ENCODE results near the gene ACTL6B.
"Not testable (repeated sequence)": the region's sequence is repeated elsewhere in the genome, so short reads cannot be mapped to it uniquely, and the experiment has no call there.

ACTL6B gene

DNA sequence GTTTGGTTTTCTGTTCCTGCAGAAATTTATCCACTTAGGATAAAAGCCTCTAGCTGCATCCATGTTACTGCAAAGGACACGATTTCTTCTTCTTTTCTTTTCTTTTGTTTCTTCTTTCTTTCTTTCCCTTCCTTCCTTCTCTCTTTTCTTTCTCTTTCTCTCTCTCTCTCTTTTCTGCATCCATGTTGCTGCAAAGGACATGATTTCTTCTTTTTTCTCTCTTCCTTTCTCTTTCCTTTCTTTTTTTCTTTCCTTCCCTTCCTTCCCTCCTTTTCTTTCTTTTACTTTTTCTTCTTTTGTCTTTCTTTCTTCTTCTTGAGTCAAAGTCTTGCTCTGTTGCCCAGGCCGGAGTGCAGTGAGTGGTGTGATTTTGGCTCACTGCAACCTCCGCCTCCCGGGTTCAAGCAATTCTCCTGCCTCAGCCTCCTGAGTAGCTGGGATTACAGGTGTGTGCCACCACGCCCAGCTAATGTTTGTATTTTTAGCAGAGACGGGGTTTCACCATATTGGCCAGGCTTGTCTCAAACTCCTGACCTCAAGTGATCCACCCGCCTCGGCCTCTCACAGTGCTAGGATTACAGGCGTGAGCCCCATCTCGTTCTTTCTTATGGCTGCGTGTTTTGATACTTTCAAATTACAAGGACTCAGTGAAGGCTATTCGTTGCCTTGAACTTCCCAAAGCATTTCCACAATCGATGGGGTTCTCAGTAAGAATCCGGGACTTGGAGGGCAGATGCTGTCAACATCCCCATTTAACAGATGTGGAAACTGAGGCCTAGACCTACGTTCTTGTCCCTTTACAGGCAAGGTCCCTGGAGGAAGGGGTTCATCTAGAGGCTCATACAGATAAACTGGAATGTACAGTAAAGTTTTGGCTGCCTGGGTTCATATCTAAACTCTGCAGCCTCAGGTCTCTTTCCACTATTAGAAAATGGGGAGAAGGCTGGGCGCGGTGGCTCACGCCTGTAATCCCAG lies 15.4 kb upstream of the ACTL6B start:
- DNase-seq (ENCODE audit: low read depth): no peak

DNA sequence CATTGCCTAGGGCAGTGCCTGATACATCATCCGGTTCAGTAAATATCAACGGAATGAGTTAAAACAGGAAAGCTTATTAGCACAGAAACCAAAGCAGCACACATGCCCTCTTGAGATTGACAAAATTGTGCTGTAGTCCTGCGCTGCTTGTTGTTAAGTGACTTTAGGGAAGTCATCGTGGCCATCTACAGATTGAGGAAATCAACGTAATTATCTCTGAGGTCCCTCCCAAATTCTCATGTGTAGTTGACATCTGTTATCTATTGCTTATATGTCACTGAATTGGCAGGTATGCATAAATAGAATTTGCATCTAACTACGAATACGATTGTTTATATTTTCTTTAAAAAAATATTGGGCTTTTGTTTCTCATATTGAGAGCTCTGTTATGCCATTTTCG lies 13.8 kb upstream of the ACTL6B start:
- DNase-seq (ENCODE audit: low read depth): no peak

DNA sequence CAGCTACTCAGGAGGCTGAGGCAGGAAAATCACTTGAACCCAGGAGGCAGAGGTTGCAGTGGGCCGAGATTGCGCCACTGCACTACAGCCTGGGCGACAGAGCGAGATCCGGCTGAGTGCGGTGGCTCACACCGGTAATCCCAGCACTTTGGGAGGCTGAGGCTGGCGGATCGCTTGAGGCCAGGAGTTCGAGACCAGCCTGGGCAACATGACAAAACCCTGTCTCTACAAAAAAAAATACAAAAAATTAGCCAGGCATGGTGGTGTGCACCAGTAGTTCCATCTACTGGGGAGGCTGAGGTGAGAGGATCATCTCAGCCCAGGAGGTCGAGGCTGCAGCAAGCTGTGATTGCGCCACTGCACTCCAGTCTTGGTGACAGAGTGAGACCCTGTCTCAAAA lies 12.9 kb upstream of the ACTL6B start:
- not testable (repeated sequence) for DNase-seq (ENCODE audit: low read depth)

DNA sequence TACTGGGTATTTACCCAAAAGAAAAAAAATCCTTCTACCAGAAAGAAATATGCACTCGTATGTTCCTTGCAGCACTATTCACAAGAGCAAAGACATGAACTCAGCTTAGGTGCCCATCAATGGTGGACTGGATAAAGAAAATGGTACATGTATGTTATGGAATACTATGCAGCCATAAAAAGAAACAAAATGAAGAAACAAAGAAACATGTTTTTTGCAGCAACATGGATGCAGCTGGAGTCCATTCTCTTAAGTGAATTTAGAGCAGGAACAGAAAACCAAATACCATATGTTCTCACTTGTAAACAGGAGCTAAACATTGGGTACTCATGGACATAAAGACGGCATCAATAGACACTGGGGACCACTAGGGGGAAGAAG lies 11.8 kb upstream of the ACTL6B start:
- DNase-seq (ENCODE audit: low read depth): no peak

DNA sequence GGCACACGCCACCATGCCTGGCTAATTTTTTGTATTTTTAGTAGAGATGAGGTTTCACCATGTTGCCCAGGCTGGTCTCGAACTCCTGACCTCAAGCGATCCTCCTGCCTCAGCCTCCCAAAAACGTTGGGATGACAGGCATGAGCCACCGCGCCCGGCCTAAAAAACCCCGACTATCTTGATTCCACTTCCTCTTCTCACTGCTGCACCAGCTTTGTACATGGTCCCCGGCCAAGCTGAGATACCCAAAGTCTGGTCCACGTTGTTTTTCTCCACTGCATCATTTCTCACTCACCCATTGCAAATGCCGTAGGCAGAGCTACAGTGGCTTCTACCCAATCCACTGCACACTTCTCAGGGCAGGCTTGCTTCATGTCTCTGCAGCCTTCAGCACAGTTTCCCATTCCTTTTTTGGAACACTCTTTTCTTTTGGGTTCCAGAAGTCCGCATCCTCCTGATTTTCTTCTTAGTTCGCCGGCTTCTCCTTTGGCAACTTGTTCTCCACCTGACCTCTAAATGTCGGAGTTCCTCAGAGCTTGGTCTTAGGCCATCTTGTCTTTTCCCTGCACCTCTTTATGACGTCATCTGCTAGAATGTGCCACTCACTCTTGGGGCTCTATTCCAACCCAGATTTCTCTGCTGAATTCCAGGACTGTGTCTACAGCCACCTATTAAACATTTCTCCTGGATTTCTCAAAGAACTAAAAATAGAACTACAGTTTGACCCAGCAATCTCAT lies 11.3 kb upstream of the ACTL6B start:
- no peak for DNase-seq (ENCODE audit: low read depth)

DNA sequence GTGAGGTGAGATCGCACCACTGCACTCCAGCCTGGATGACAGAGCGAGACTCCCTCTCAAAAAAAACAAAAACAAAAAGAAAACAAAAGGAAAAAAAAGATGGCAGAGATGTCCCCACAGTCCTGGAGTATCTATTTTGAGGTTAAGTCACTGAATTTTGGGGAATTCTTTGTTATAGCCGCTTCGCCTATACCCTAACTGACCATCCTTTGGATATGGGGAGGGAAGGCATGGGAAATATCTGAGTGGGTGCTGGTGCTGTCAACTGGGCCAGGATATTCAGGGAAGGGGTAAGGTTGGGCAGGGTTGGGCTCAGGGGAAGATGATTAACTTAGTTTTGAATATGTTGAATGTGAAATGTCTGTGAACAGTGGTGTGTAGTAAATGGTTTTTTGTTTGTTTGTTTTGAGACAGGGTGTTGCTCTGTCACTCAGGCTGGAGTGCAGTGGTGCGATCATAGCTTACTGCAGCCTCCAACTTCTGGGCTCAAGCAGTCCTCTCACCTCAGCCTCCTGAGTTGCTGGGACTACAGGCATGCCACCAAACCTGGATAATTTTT lies 9.0 kb upstream of the ACTL6B start:
- no peak for DNase-seq (ENCODE audit: low read depth)

DNA sequence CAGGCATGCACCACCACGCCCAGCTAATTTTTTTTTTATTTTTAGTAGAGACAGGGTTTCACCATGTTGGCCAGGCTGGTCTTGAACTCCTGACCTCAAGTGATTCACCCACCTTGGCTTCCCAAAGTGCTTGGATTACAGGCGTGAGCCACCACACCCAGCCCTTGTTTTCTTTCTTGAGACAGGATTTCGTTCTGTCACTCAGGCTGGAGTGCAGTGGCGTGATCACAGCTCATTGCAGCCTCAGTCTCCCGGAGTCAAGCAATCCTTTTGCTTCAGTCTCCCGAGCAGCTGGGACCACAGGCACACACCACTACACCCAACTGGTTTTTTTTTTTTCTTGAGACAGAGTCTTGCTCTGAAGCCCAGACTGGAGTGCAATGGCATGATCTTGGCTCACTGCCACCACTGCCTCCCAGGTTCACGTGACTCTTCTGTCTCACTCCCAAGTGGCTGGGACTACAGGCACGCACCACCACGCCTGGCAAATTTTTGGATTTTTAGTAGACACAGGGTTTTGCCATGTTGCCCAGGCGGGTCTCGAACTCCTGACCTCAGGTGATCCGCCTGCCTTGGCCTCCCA lies 6.0 kb upstream of the ACTL6B start:
- not testable (repeated sequence) for DNase-seq (ENCODE audit: low read depth)

DNA sequence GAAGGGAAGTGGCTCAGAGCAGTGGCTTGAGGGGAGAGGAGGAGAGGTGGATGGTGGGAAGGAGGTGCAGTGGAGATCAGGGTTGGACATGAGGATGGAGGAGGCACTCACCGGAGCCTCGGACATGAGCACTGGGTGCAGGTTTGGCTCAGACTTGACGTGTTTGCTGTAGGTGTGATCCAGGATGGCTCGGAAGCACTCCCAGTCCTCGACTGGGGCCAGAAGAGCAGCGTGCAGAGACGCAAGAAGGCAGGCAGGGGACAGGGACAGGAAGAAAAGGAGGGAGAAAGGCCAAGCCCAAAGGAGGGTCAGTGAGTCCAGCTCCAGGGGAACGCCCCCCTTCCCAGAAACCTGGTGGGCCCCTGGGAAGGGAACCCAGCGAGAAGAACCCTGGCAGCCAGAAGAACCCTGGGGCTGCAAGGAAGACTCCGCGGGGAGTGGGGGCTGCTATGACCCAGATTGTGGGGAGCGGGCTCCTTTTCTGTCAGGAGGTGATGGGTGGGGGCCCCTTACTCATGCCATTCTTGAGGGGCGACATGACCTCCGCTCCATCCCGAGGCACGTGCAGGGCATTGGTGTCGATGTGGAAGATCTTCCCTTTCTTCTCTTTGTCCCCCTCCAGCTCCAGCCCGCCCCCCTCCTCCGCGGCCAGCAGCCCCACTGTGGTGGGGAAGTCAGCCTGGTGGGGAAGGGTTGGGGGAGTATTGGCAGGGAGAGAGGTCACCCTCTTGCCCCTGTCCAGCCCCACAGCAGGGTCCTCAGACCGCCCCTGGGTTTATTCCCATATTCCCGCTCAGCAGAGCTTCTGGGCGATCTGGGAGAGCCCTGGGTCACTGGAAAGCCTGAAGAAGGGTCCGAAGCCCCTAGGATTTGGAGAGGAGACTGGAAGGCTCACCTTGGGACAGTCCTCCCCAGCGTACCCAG lies 1.1 kb downstream of the ACTL6B start:
- no peak for DNase-seq (ENCODE audit: low read depth)

DNA sequence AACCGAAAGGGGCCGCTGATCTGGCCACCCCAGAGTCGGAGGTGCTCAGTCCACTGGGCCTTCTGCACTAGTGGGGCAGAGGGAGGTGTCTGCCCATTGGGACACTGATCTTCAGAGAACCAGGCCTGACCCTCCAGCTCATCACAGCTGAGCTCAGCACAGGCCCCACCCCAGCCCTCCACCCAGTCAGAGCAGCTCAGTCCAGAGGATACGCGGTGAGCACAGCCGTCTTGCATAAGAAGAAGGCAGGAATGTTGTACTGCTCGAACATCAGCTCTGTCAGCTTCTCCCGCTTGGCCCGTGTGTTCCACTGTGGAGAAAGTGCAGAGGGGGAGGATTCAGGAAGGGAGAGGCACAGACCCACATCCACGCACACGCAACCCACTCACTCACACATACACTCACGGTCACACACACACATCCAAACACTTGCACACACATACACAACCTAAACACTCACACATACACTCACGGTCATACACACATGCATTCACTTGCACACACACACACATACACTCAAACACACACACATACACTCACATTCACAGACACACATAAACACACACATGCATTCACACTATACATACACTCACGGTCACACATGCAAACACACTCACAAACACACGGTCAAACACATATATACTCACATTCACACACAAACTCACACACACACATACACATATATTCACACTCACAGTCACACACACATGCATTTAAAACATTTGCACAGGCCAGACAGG lies 6.3 kb downstream of the ACTL6B start:
- DNase-seq (ENCODE audit: low read depth): no peak

DNA sequence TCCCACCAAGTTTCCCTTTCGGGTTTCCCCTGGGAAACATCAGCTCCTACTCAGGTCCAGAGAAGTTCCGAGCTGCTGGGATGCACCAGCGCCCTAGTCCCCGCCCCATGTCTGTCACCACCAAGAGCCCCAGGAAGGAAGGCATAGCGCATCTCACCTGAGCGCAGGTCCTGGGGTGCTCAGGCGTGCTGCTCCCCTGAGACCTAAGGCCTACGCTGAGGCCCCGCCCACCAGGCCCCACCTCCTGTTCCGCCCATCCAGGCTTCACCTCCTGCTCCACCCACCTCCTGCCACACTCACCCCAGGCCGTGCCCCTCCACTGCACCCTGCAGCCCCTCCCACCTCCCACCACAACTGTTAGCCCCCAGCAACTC lies 13.7 kb downstream of the ACTL6B start:
- DNase-seq (ENCODE audit: low read depth): peak; percentile 24

DNA sequence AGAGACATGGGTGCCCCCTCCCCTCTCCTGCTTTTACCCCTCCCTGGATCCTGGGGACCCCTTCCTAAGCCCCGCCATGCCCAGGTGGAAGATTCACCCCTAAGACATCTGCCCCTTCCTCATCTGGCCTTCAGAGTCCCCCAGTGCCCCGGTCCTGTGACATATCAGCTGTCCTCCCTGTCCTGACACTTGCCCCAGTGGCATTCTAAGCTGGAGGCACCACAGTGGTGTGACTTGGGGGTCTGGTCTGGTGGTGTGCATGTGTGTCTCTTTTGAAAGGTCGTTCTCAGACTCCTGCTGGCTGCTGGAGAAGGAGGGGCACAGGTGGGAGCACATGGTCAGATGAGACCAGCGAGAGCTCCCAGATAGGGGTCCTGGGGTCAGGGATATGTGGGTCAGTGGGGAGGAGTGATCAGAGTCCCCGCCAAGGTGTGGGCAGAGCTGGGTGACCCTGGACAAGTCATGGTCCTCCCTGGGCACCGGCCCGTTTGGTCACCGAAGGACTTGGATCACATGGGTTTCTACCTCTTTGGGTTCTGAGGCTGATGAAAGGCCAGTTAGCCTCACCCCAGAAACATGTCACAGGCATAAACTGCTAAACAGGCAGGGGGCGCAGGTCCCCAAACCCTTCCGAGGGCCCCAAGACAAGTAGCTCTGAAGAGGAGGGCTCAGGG lies 14.3 kb downstream of the ACTL6B start:
- no peak for DNase-seq (ENCODE audit: low read depth)

DNA sequence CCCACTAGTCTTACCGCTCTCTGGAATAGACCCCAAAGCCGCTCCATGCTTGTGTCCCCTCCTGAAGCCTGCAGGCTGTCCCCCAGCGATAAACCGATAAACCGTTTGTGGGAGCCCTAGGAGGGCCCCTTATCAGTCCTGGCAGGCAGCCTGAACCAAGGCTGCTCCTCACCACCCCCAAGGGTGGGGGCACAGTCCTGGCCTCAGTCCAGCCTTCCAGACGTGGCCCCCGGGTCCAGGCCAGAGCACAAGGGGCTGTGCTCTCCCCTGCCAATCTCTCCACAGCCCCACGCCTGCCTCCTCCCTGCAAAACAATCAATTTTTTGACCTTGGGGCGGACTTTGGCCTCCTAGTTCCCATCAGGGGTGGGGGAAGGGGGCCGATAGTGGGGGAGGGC lies 14.8 kb downstream of the ACTL6B start, which contains the start of gene TFR2:
Gene TFR2 (minus strand): TSS at position 90 of the 397 bp plus-strand sequence. CDS start 43 bp downstream, at position 47.
- no peak for DNase-seq (ENCODE audit: low read depth)

DNA sequence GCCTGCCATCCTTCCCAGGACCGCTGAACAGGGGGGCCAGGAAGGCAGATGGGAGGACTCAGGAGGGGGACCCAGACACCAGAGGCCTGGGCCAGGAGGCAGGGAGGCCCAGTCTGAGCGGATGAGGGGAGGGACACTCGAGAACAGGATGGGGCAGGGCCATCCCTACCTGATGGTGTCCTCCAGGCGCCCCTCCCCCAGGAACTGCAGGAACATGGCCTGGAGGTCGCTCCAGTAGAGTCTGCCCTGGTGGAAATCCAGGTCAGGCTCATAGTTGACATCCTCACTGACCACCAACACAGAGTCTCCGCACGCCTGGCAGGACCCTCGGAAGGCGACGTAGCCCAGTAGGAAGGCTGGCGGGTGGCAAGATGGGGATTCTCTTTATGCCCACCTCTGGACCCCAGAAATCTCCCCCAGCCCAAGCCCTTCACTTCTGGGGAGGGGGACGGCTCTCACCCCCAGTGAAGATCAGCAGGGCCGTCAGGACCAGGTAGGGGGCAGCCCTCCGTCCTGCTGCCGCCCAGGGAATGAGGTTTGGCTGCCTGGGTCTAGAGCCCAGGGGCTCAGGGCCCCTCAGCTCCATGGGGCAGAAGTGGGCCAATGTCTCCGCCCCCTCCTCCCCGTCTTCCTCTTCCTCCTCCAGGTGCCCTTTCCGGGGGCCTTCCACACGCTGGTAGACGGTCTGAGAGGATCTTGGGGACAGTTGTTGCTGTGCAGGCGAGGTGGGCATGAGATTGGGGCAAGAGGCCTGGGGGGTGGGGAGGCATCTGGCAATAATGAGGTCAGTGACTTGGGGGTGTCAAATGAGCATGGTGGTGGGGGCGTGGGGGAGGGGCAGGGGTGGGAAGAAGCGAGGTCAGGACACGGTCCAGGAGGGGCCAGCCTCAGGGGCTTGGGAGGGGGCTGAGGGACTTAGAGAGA lies 15.5 kb downstream of the ACTL6B start:
- DNase-seq (ENCODE audit: low read depth): no peak

DNA sequence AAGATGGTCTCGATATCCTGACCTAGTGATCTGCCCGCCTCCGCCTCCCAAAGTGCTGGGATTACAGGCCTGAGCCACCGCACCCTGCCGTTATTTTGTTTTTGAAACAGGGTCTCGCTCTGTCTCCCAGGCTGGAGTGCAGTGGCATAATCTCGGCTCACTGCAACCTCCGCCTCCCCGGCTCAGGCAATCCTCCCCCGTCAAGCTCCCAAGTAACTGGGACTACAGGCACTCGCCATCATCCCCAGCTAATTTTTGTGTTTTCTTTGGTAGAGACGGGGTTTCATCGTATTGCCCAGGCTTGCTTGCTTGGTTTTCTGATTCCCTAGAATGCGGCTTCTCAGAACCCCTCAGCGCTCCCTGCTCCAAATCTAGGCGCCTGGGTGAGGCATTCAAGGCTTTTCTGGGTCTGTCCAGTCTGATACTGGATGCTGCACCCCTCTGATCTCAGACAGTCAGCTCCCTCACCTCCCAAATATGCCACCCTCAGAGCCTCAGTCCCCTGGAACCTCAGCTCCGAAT lies 16.2 kb downstream of the ACTL6B start:
- no peak for DNase-seq (ENCODE audit: low read depth)

DNA sequence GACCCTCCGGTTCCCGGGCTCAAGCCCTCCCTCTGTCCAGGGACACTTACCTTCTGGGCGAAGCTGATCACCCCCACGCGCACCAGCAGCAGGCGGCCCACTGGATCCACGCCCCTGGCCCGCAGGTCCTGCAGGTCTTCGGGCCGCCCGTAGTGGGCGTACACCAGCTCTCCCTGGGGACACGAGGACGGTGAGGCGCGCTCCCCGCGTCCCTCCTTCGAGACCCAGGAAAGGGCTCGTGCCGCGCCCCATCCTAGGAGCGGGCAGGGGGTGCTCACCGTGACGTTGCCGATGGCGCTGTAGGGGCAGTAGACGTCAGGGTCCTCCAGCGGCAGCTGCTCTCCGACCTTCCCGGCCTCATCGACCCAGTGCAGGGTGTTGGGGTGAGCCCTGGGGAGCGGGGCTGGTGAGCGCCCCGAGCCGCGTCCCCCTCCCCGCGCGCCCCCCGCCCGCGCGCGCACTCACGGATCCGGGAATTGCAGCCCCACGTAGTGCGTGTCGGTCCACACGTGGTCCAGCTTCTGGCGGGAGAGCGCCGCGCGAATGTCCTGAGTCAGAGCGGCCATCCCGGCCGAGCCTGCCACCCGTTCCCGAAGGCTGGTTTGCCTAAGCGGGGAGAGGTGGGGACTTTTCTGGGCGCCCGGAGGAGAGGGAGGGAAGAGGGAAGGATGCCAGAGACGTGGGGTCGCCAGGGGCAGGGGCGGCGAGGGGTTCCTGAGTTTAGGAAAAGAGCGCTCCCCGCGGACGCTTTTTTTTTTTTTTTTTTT lies 23.1 kb downstream of the ACTL6B start:
- DNase-seq (ENCODE audit: low read depth): peak; percentile 63

DNA sequence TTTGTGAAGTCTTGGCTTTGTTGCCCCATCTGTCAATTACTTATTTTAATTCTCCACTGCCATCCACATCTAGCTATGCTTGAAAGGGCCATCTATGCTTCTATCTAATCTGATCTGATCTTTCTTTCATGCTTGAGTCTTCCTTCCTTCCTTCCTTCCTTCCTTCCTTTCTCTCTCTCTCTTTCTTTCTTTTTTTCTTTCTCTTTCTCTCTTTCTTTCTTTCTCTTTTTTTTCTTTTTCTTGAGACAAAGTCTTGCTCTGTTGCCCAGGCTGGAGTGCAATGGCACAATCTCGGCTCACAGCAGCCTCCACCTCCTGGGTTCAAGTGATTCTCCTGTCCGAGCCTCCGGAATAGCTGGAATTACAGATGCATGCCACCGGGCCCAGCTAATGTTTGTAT lies 26.2 kb downstream of the ACTL6B start:
- DNase-seq (ENCODE audit: low read depth): no peak

DNA sequence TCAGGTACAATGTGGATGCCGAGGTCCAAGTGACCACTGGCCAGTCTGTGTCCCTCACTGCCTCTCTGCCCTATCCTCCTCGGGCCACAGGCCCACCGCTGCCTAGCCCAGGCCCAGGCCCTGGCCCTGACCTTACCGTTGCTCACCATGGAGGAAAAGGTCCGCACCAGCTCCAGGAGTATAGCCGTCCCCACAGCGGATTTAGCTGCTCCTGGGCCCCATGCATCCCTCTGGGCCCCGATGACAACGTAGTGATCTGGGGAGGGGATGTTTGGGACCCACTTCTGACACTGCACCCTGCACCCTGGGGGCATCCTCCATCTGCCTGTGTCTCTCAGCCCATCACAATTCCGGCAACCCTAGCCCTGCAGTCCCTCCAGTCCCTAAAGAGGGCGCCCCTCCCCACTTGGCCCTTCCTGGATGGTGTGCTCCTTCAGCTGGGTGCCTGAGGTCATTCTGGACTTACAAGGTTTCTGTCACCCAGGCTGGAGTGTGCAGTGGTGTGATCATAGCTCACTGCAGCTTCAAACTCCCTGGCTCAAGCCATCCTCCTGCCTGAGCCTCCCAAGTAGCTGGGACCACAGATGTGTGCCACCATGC lies 27.0 kb downstream of the ACTL6B start:
- DNase-seq (ENCODE audit: low read depth): peak; percentile 38

DNA sequence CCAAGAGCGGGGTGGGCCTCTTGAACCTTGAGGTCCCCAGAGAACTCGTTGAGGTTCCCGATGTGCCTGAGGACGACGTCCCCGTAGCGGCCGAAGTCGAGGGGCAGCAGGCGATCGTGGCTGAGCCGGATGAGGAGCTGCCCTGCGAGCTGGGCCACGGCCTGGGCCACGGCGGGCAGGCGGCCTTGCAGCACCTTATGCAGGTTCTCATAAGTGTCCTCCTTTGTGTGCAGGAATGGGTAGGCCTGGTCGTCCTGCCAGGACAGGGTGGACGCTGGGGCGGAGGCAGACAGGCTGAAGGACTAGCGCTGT lies 29.1 kb downstream of the ACTL6B start:
- DNase-seq (ENCODE audit: low read depth): no peak

Measured in activated T-cell treated with anti-CD3 and anti-CD28 coated beads for 48 hours (primary cell).